T-helper 2 cell treated with Interferon-gamma antibody and Interleukin-4, amounts not matched to agents 5 μg/mL and 100 μg/mL, for 36 hours (primary cell): Measurements from ENCODE around the gene ECSIT.
"Not testable (repeated sequence)": the region's sequence is repeated elsewhere in the genome, so short reads cannot be mapped to it uniquely, and the experiment has no call there.

Source experiments
- DNase-seq: peaks from one replicate; pipeline ENCODE4 v3.0.0; 2021; ENCODE audit warnings: low spot score
- H3K27ac Mint-ChIP-seq: one replicate; pipeline ENCODE4 v1.8.0; 2021; ENCODE audit warnings: mild to moderate bottlenecking, mixed read lengths
- H3K27me3 Mint-ChIP-seq: one replicate; pipeline ENCODE4 v1.8.0; 2021; ENCODE audit warnings: low read depth, mixed read lengths
- H3K36me3 Mint-ChIP-seq: one replicate; pipeline ENCODE4 v1.8.0; 2021; ENCODE audit warnings: low read depth, mixed read lengths
- H3K4me1 Mint-ChIP-seq: one replicate; pipeline ENCODE4 v1.8.0; 2021; ENCODE audit warnings: low read depth, mixed read lengths
- H3K4me3 Mint-ChIP-seq: one replicate; pipeline ENCODE4 v1.8.0; 2022; ENCODE audit warnings: mild to moderate bottlenecking, moderate library complexity, mixed read lengths
- H3K9me3 Mint-ChIP-seq: one replicate; pipeline ENCODE4 v1.8.0; 2021; ENCODE audit warnings: mixed read lengths

Gene ECSIT

GRCh38 chr19:11481534-11482383, 47.2 kb downstream of the ECSIT start:
- Mint-ChIP-seq H3K27ac (peak overlapping the region; percentile 69), H3K36me3 (peaks cover 9% of the 10 kb centered on the region), H3K4me3 (peak overlapping the region; percentile 75), H3K9me3 (no peaks in the 10 kb centered on the region), H3K27me3 (peaks cover 37% of the 10 kb centered on the region), H3K4me1 (peaks cover 16% of the 10 kb centered on the region)
- DNase-seq, result peak; percentile 86

- H3K27ac Mint-ChIP-seq, result peak within 1 kb of the TSS; percentile 57
Measured at GRCh38 chr19:11480715-11481533, 48.0 kb downstream of the ECSIT start, which contains the start of gene ELAVL3. Gene ELAVL3 (minus strand): TSS chr19:11481046. CDS start chr19:11480608, 438 bp downstream.

GRCh38 chr19:11479898-11480714, 48.8 kb downstream of the ECSIT start:
- Mint-ChIP-seq H3K27ac (no peak overlapping the region), H3K4me1 (peaks cover 16% of the 10 kb centered on the region), H3K27me3 (peaks cover 43% of the 10 kb centered on the region), H3K36me3 (peaks cover 7% of the 10 kb centered on the region), H3K4me3 (no peak overlapping the region), H3K9me3 (no peaks in the 10 kb centered on the region)
- DNase-seq, result no peak

More at GRCh38 chr19:11480715-11481533, 48.0 kb downstream of the ECSIT start, which contains the start of gene ELAVL3:
- Mint-ChIP-seq H3K9me3 (no peaks in the 10 kb centered on the region), H3K36me3 (peaks cover 9% of the 10 kb centered on the region), H3K27me3 (peaks cover 42% of the 10 kb centered on the region), H3K4me1 (peaks cover 16% of the 10 kb centered on the region), H3K4me3 (peak within 1 kb of the TSS; percentile 75)
- no peak for DNase-seq

- Mint-ChIP-seq H3K4me3 (peak overlapping the region; percentile 29), H3K9me3 (no peaks in the 10 kb centered on the region), H3K27me3 (peaks cover 46% of the 10 kb centered on the region), H3K36me3 (peaks cover 5% of the 10 kb centered on the region), H3K27ac (peak overlapping the region; percentile 49), H3K4me1 (peaks cover 16% of the 10 kb centered on the region)
- peak; percentile 36 for DNase-seq
Measured at GRCh38 chr19:11479090-11479897, 49.6 kb downstream of the ECSIT start.

GRCh38 chr19:11478167-11479089, 50.5 kb downstream of the ECSIT start:
- peaks cover 16% of the 10 kb centered on the region for H3K4me1 Mint-ChIP-seq
- H3K36me3 Mint-ChIP-seq, result peaks cover 2% of the 10 kb centered on the region
- H3K27ac Mint-ChIP-seq, result no peak overlapping the region
- peak overlapping the region; percentile 29 for H3K4me3 Mint-ChIP-seq
- no peak for DNase-seq
- H3K27me3 Mint-ChIP-seq, result peaks cover 46% of the 10 kb centered on the region
- H3K9me3 Mint-ChIP-seq, result no peaks in the 10 kb centered on the region

GRCh38 chr19:11475861-11476260, 53.1 kb downstream of the ECSIT start:
- H3K27me3 Mint-ChIP-seq, result peaks cover 37% of the 10 kb centered on the region
- peaks cover 2% of the 10 kb centered on the region for H3K36me3 Mint-ChIP-seq
- DNase-seq, result no peak
- H3K4me3 Mint-ChIP-seq, result no peak overlapping the region
- H3K4me1 Mint-ChIP-seq, result peaks cover 7% of the 10 kb centered on the region
- H3K9me3 Mint-ChIP-seq, result no peaks in the 10 kb centered on the region
- no peak overlapping the region for H3K27ac Mint-ChIP-seq

GRCh38 chr19:11475343-11475742, 53.6 kb downstream of the ECSIT start:
- not testable (repeated sequence) for H3K4me1 Mint-ChIP-seq, H3K9me3 Mint-ChIP-seq, H3K36me3 Mint-ChIP-seq, H3K27ac Mint-ChIP-seq, DNase-seq, H3K4me3 Mint-ChIP-seq
- peaks cover 37% of the 10 kb centered on the region for H3K27me3 Mint-ChIP-seq

GRCh38 chr19:11473725-11474124, 55.2 kb downstream of the ECSIT start:
- Mint-ChIP-seq H3K27me3 (peaks cover 31% of the 10 kb centered on the region), H3K4me1 (peaks cover 2% of the 10 kb centered on the region), H3K36me3 (no peaks in the 10 kb centered on the region), H3K9me3 (no peaks in the 10 kb centered on the region), H3K27ac (no peak overlapping the region), H3K4me3 (no peak overlapping the region)
- DNase-seq, result no peak

- not testable (repeated sequence) for H3K27ac Mint-ChIP-seq, H3K27me3 Mint-ChIP-seq, H3K4me1 Mint-ChIP-seq, H3K36me3 Mint-ChIP-seq, DNase-seq, H3K9me3 Mint-ChIP-seq, H3K4me3 Mint-ChIP-seq
Measured at GRCh38 chr19:11468266-11468845, 60.6 kb downstream of the ECSIT start.

- Mint-ChIP-seq H3K36me3 (no peaks in the 10 kb centered on the region), H3K27ac (no peak overlapping the region), H3K9me3 (no peaks in the 10 kb centered on the region), H3K4me3 (no peak overlapping the region), H3K27me3 (no peaks in the 10 kb centered on the region), H3K4me1 (no peaks in the 10 kb centered on the region)
- DNase-seq, result no peak
Measured at GRCh38 chr19:11465600-11465999, 63.3 kb downstream of the ECSIT start.

GRCh38 chr19:11464333-11465265, 64.3 kb downstream of the ECSIT start:
- Mint-ChIP-seq H3K27ac (no peak overlapping the region), H3K4me1 (no peaks in the 10 kb centered on the region), H3K4me3 (no peak overlapping the region), H3K36me3 (no peaks in the 10 kb centered on the region), H3K9me3 (no peaks in the 10 kb centered on the region), H3K27me3 (no peaks in the 10 kb centered on the region)
- no peak for DNase-seq
